NCI-H510A treated with DMSO at 0.1 percent for 48 hours (cell line): ENCODE measurements around the gene SORCS2.

Source experiments
- DNase-seq: peaks from one replicate; lab custom pipeline; 2025; lab: John Stamatoyannopoulos, UW

SORCS2 gene

GRCh38 chr4:7428261-7429068 is 236.1 kb downstream of the SORCS2 start:
- DNase-seq = no peak

- no peak for DNase-seq
These were observed 236.7 kb downstream of the SORCS2 start for GRCh38 chr4:7429069-7429416.

GRCh38 chr4:7429601-7430078 is 237.3 kb downstream of the SORCS2 start:
- no peak for DNase-seq

GRCh38 chr4:7430368-7430964 is 238.1 kb downstream of the SORCS2 start:
- DNase-seq = no peak

- DNase-seq = no peak
These were observed 238.8 kb downstream of the SORCS2 start for GRCh38 chr4:7430965-7431695.

GRCh38 chr4:7431696-7432530 is 239.6 kb downstream of the SORCS2 start:
- DNase-seq = peak; percentile 16

- no peak for DNase-seq
These were observed 240.4 kb downstream of the SORCS2 start for GRCh38 chr4:7432531-7433375.

- no peak for DNase-seq
These were observed 241.2 kb downstream of the SORCS2 start for GRCh38 chr4:7433376-7434140.

GRCh38 chr4:7434141-7434765 is 241.9 kb downstream of the SORCS2 start:
- DNase-seq = no peak

GRCh38 chr4:7434766-7435150 is 242.4 kb downstream of the SORCS2 start, which contains the start of gene PSAPL1:
Gene PSAPL1, minus strand, starts transcription at chr4:7434930. Its CDS starts 51 bp downstream, at chr4:7434879.
- DNase-seq = peak; percentile 42

GRCh38 chr4:7435471-7436061 is 243.2 kb downstream of the SORCS2 start:
- peak; percentile 48 for DNase-seq

- no peak for DNase-seq
These were observed 243.9 kb downstream of the SORCS2 start for GRCh38 chr4:7436256-7436655.

GRCh38 chr4:7439699-7440098 is 247.4 kb downstream of the SORCS2 start:
- DNase-seq = no peak

GRCh38 chr4:7441201-7441600 is 248.9 kb downstream of the SORCS2 start:
- no peak for DNase-seq

GRCh38 chr4:7442574-7443162 is 250.3 kb downstream of the SORCS2 start:
- no peak for DNase-seq

GRCh38 chr4:7444314-7444713 is 252.0 kb downstream of the SORCS2 start:
- no peak for DNase-seq

GRCh38 chr4:7444731-7445130 is 252.4 kb downstream of the SORCS2 start:
- no peak for DNase-seq

GRCh38 chr4:7447236-7447635 is 254.9 kb downstream of the SORCS2 start:
- no peak for DNase-seq

GRCh38 chr4:7448036-7448435 is 255.7 kb downstream of the SORCS2 start:
- DNase-seq = no peak
